B cell (primary cell): ENCODE results near the gene GDF2.

Experiments used
- CTCF ChIP-seq: fragments of 200-600 bp; IDR thresholded peaks from one replicate; pipeline ENCODE4 v1.8.0; 2022; ENCODE audit warnings: antibody characterized with exemption, mild to moderate bottlenecking
- EZH2 ChIP-seq: IDR thresholded peaks from 2 replicates; pipeline ENCODE4 v1.6.1; 2012; ENCODE audit warnings: borderline replicate concordance, low read depth, mild to moderate bottlenecking, moderate library complexity, low read length; ENCODE audit not compliant: insufficient read depth, poor library complexity, severe bottlenecking

- TF ChIP-seq CTCF (no peak), EZH2 (no peak)
Measured at GRCh38 chr10:47357911-47358310, 35.7 kb downstream of the GDF2 start.
